CD4-positive, alpha-beta memory T cell (primary cell): ENCODE results near the gene NPAS1. TPM values are rescaled to one million over a fixed set of nuclear protein-coding genes. Genes with fewer than 3 reads are reported as not detected.
A peak's percentile ranks its signal among the peaks of the same experiment; 100 is the strongest.

Source experiments
- CTCF ChIA-PET: fragments of 350-600 bp; sonication (Branson Sonifier 250); formaldehyde crosslinking; loops from one replicate; lab custom pipeline; 2021; ENCODE audit warnings: inconsistent platforms; ENCODE audit not compliant: partially characterized antibody; lab: Charles Lee
- POLR2A ChIA-PET: fragments of 350-600 bp; sonication (Branson Sonifier 250); formaldehyde crosslinking; loops from one replicate; lab custom pipeline; 2021; ENCODE audit not compliant: partially characterized antibody; lab: Charles Lee
- DNase-seq, 5 donors: peaks; one replicate each; pipeline versions ENCODE4 v3.0.0 to v3.0.0-alpha.2; 2020 to 2022; ENCODE audit warnings: mixed read lengths in 1 of 5
- H3K27ac ChIP-seq: one replicate; pipeline ENCODE4 v1.7.0; 2013; ENCODE audit warnings: low read depth, low read length
- H3K27me3 ChIP-seq: 2 replicates; pipeline ENCODE4 v1.7.0; 2013; ENCODE audit warnings: mild to moderate bottlenecking, low read length, moderate library complexity; ENCODE audit not compliant: insufficient read depth
- H3K36me3 ChIP-seq: 2 replicates; pipeline ENCODE4 v1.7.0; 2013; ENCODE audit warnings: mild to moderate bottlenecking, low read length, moderate library complexity; ENCODE audit not compliant: insufficient read depth
- H3K4me1 ChIP-seq: 2 replicates; pipeline ENCODE4 v1.7.0; 2013; ENCODE audit warnings: mild to moderate bottlenecking, low read length, moderate library complexity; ENCODE audit not compliant: insufficient read depth
- H3K4me3 ChIP-seq, 2 donors: one replicate each; pipeline ENCODE4 v1.7.0; 2013; ENCODE audit warnings: low read length in 2 of 2, mild to moderate bottlenecking in 1 of 2
- H3K9me3 ChIP-seq, 2 donors: one replicate each; pipeline ENCODE4 v1.7.0; 2013; ENCODE audit warnings: low read length in 2 of 2, control low read depth in 1 of 2; ENCODE audit not compliant: control insufficient read depth in 1 of 2
- H3K27ac Mint-ChIP-seq, 7 donors: one replicate each; pipeline ENCODE4 v1.8.0; 2020 to 2021; ENCODE audit warnings: mixed read lengths in 7 of 7, mild to moderate bottlenecking in 6 of 7, inconsistent platforms in 3 of 7, moderate library complexity in 3 of 7
- H3K27me3 Mint-ChIP-seq, 2 donors: one replicate each; pipeline ENCODE4 v1.8.0; 2020 to 2021; ENCODE audit warnings: mixed read lengths in 2 of 2
- H3K36me3 Mint-ChIP-seq, 2 donors: one replicate each; pipeline ENCODE4 v1.8.0; 2020 to 2021; ENCODE audit warnings: mixed read lengths in 2 of 2, inconsistent platforms in 1 of 2, mild to moderate bottlenecking in 1 of 2
- H3K4me1 Mint-ChIP-seq, 4 donors: one replicate each; pipeline ENCODE4 v1.8.0; 2020 to 2021; ENCODE audit warnings: mixed read lengths in 4 of 4, mild to moderate bottlenecking in 1 of 4
- H3K4me3 Mint-ChIP-seq, 8 donors: one replicate each; pipeline ENCODE4 v1.8.0; 2020 to 2021; ENCODE audit warnings: mixed read lengths in 8 of 8, mild to moderate bottlenecking in 7 of 8, moderate library complexity in 6 of 8, inconsistent platforms in 3 of 8
- H3K9me3 Mint-ChIP-seq, 8 donors: one replicate each; pipeline ENCODE4 v1.8.0; 2020 to 2021; ENCODE audit warnings: mixed read lengths in 8 of 8, mild to moderate bottlenecking in 5 of 8, inconsistent platforms in 3 of 8, moderate library complexity in 1 of 8
- intact Hi-C: fragments of 100-400 bp; cut with micrococcal nuclease; formaldehyde crosslinking; loops from one replicate; pipeline ENCODE4 v1.15.1; 2023
- polyA plus RNA-seq, 2 donors: library from polyadenylated mRNA; unstranded; fragments of 300-500 nt; fragmentation: Illumina TruSeq; gene quantifications; one replicate each; pipeline ENCODE4 v1.2.3, GENCODE V29; 2021
- total RNA-seq, 2 experiments: library from RNA; stranded (reverse); gene quantifications; one replicate each; pipeline ENCODE4 v1.2.3, GENCODE V29; 2021

The NPAS1 gene
- total and polyA plus RNA-seq, 4 experiments from 2014 or later: 0.35 to 0.64 TPM; not detected in 2

DNA sequence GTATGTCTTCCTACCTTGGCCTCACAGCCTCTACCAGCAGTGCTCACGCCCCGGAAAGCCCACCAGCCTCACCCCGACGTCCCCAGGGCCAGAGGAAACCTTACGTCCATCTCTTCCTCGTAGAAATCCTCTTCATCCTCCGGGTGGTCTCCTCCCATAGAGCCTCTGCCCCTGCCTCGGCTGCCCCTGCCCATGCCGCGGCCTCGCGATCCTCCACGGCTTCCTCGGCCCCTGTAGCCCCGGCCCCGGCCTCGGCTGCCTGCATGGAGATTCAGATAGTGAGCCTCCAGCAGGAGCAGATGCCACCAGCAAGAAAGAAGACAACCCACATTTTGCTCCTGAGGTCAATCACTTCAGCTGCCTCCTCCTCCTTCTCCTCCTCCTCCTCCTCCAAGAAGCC lies 66.6 kb downstream of the NPAS1 start:
- DNase-seq: no peak
- Mint-ChIP-seq H3K36me3 (peaks cover 51 to 76% of the 10 kb centered on the region in 2 donors), H3K9me3 (no peaks in the 10 kb centered on the region), H3K4me3 (no peak overlapping the region), H3K27me3 (no peaks in the 10 kb centered on the region), H3K4me1 (peaks cover 0 to 8% (median 2%) of the 10 kb centered on the region in 4 donors), H3K27ac (peak overlapping the region in 4 of 7 donors; percentile 66 to 89 (median 72))
- H3K27me3 ChIP-seq: no peaks in the 10 kb centered on the region
- H3K9me3 ChIP-seq: no peaks in the 10 kb centered on the region
- H3K4me1 ChIP-seq: no peaks in the 10 kb centered on the region
- no peak overlapping the region for H3K4me3 ChIP-seq
- CTCF ChIA-PET: no interaction called here
- POLR2A ChIA-PET: interaction anchor here (8.5 kb wide), 1 partner anchor 24 kb away, joined by 109 read pairs; the partner anchor contains the start of gene ZC3H4
- H3K36me3 ChIP-seq: peaks cover 60% of the 10 kb centered on the region
- intact Hi-C loops: no loop called here
- H3K27ac ChIP-seq: no peak overlapping the region

GRCh38 chr19:47089767-47090350 lies 70.2 kb downstream of the NPAS1 start:
- H3K9me3 Mint-ChIP-seq: no peaks in the 10 kb centered on the region
- Histone ChIP-seq H3K9me3 (no peaks in the 10 kb centered on the region), H3K36me3 (peaks cover 46% of the 10 kb centered on the region), H3K4me3 (no peak overlapping the region), H3K4me1 (peaks cover 17% of the 10 kb centered on the region), H3K27ac (no peak overlapping the region), H3K27me3 (no peaks in the 10 kb centered on the region)
- peaks cover 8 to 30% (median 17%) of the 10 kb centered on the region in 4 donors for H3K4me1 Mint-ChIP-seq
- H3K27me3 Mint-ChIP-seq: no peaks in the 10 kb centered on the region
- peaks cover 40 to 69% of the 10 kb centered on the region in 2 donors for H3K36me3 Mint-ChIP-seq
- ChIA-PET CTCF (interaction anchor here (7.8 kb wide), 1 partner anchor 9 kb away, joined by 46 read pairs; no protein-coding TSS in a partner anchor), POLR2A (no interaction called here)
- H3K4me3 Mint-ChIP-seq: no peak overlapping the region
- peak overlapping the region in 3 of 7 donors; percentile 5 to 29 (median 12) for H3K27ac Mint-ChIP-seq
- intact Hi-C loops: no loop called here
- no peak for DNase-seq

DNA sequence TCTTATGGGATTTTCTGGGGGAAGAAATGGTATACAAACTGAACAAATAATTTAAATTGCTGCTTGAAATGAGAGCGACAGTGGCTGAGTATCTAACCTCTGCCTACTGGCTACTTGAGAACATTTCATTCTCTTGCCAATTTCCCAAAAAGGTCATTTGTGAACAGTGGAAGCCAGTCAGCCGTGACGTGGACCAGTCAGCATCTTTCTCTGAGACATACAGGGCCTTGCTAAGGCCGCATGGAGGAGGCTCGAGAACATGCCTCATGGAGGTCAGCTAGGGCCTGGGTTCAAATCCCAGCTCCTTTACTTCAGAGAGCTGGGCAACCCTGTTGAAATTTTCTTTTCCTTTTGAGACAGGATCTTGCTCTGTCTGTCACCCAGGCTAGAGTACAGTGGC lies 73.6 kb downstream of the NPAS1 start:
- POLR2A ChIA-PET: interaction anchor here (3.0 to 10.2 kb wide), 2 partner anchors 10 to 18 kb away, joined by 12 to 307 read pairs; partner anchors contain the start of gene ZC3H4
- no peaks in the 10 kb centered on the region for H3K27me3 Mint-ChIP-seq

GRCh38 chr19:47093841-47094240 lies 74.2 kb downstream of the NPAS1 start:
- no peak for DNase-seq

More for the DNA sequence above, 73.6 kb downstream of the NPAS1 start:
- Mint-ChIP-seq H3K4me3 (no peak overlapping the region), H3K36me3 (peaks cover 37 to 54% of the 10 kb centered on the region in 2 donors), H3K9me3 (no peaks in the 10 kb centered on the region), H3K4me1 (peaks cover 21 to 58% (median 38%) of the 10 kb centered on the region in 4 donors), H3K27ac (peak overlapping the region in 6 of 7 donors; percentile 62 to 98 (median 90))
- no peaks in the 10 kb centered on the region for H3K27me3 ChIP-seq
- no peak overlapping the region for H3K4me3 ChIP-seq
- DNase-seq: no peak
- H3K27ac ChIP-seq: peak overlapping the region; percentile 77
- CTCF ChIA-PET: interaction anchor here (0.6 to 7.8 kb wide), 8 partner anchors 11 to 302 kb away, joined by 3 to 46 read pairs (median 4); partner anchors contain the start of genes SAE1 and ZC3H4
- H3K9me3 ChIP-seq: no peaks in the 10 kb centered on the region
- intact Hi-C loops: no loop called here
- peaks cover 39% of the 10 kb centered on the region for H3K36me3 ChIP-seq
- H3K4me1 ChIP-seq: peaks cover 42% of the 10 kb centered on the region

GRCh38 chr19:47094557-47095475 lies 75.2 kb downstream of the NPAS1 start:
- peak overlapping the region; percentile 10 to 82 (median 67) for H3K4me3 Mint-ChIP-seq
- H3K36me3 ChIP-seq: peaks cover 33% of the 10 kb centered on the region
- peaks cover 33 to 48% of the 10 kb centered on the region in 2 donors for H3K36me3 Mint-ChIP-seq
- H3K4me3 ChIP-seq: peak overlapping the region in 1 of 2 donors; percentile 21
- H3K27me3 Mint-ChIP-seq: no peaks in the 10 kb centered on the region
- ChIA-PET CTCF (interaction anchor here (0.5 to 7.8 kb wide), 9 partner anchors 10 to 329 kb away, joined by 3 to 46 read pairs (median 6); partner anchors contain the start of gene ZC3H4), POLR2A (interaction anchor here (0.5 to 10.2 kb wide), 10 partner anchors 9 to 505 kb away, joined by 3 to 307 read pairs (median 4); partner anchors contain the start of genes ARHGAP35 and ZC3H4)
- peaks cover 42% of the 10 kb centered on the region for H3K4me1 ChIP-seq
- H3K27me3 ChIP-seq: no peaks in the 10 kb centered on the region
- H3K27ac ChIP-seq: peak overlapping the region; percentile 77
- H3K9me3 ChIP-seq: no peaks in the 10 kb centered on the region
- peaks cover 24 to 70% (median 44%) of the 10 kb centered on the region in 4 donors for H3K4me1 Mint-ChIP-seq
- peak overlapping the region; percentile 94 to 98 (median 96) for H3K27ac Mint-ChIP-seq
- intact Hi-C loops: loop anchor here (1.0 kb wide), 1 partner anchor 18 kb away; the partner anchor contains the start of gene ZC3H4
- DNase-seq: peak in 4 of 5 donors; percentile 33 to 50 (median 45)
- H3K9me3 Mint-ChIP-seq: no peaks in the 10 kb centered on the region

More at GRCh38 chr19:47093841-47094240, 74.2 kb downstream of the NPAS1 start:
- POLR2A ChIA-PET: interaction anchor here (0.5 to 10.2 kb wide), 5 partner anchors 11 to 506 kb away, joined by 3 to 307 read pairs (median 4); partner anchors contain the start of gene ZC3H4
- Mint-ChIP-seq H3K4me1 (peaks cover 24 to 63% (median 42%) of the 10 kb centered on the region in 4 donors), H3K9me3 (no peaks in the 10 kb centered on the region), H3K27ac (peak overlapping the region; percentile 65 to 98 (median 95)), H3K36me3 (peaks cover 37 to 55% of the 10 kb centered on the region in 2 donors), H3K27me3 (no peaks in the 10 kb centered on the region), H3K4me3 (peak overlapping the region in 6 of 8 donors; percentile 5 to 67 (median 42))
- CTCF ChIA-PET: interaction anchor here (0.6 to 7.8 kb wide), 8 partner anchors 11 to 283 kb away, joined by 3 to 46 read pairs (median 4); partner anchors contain the start of genes SAE1 and ZC3H4
- Histone ChIP-seq H3K9me3 (no peaks in the 10 kb centered on the region), H3K27ac (peak overlapping the region; percentile 77), H3K4me3 (no peak overlapping the region), H3K27me3 (no peaks in the 10 kb centered on the region), H3K4me1 (peaks cover 42% of the 10 kb centered on the region), H3K36me3 (peaks cover 39% of the 10 kb centered on the region)
- intact Hi-C loops: loop anchor here (1.0 kb wide), 1 partner anchor 19 kb away; the partner anchor contains the start of gene ZC3H4
